Sigmoid colon (tissue), 7 donors: ENCODE measurements around the gene CERS6. TPM values are rescaled to one million over a fixed set of nuclear protein-coding genes. Genes with fewer than 3 reads are reported as not detected.

Experiments
- DNase-seq: peaks from one replicate; pipeline ENCODE4 v3.0.0-alpha.2; 2019
- H3K27ac ChIP-seq, 4 donors: fragments of 200-600 bp; sonication (generic); one replicate each; pipeline ENCODE4 v1.5.1; 2016 to 2019; ENCODE audit warnings: mild to moderate bottlenecking in 1 of 4
- H3K27me3 ChIP-seq, 3 donors: fragments of 200-600 bp; sonication (generic); one replicate each; pipeline ENCODE4 v1.5.1; 2019; ENCODE audit warnings: mild to moderate bottlenecking in 1 of 3
- H3K36me3 ChIP-seq, 4 donors: fragments of 200-600 bp; sonication (generic); one replicate each; pipeline ENCODE4 v1.5.1; 2016 to 2019
- H3K4me1 ChIP-seq, 4 donors: fragments of 200-600 bp; sonication (generic); one replicate each; pipeline ENCODE4 v1.5.1; 2017 to 2019
- H3K4me3 ChIP-seq, 4 donors: fragments of 200-600 bp; sonication (generic); one replicate each; pipeline ENCODE4 v1.5.1; 2017 to 2019; ENCODE audit warnings: mild to moderate bottlenecking in 2 of 4, moderate library complexity in 1 of 4
- H3K9me3 ChIP-seq, 4 donors: fragments of 200-600 bp in 3 of 4; sonication (generic) in 3 of 4; one replicate each; pipeline versions ENCODE4 v1.5.1 to v1.6.1; 2013 to 2019
- CTCF ChIP-seq, 4 experiments: fragments of 450-650 bp in 3 of 4; fragments of 200-600 bp in 1 of 4; IDR thresholded peaks; one replicate each; pipeline ENCODE4 v1.5.1; 2016 to 2019; ENCODE audit warnings: antibody characterized with exemption in 4 of 4, mild to moderate bottlenecking in 3 of 4, moderate library complexity in 2 of 4
- EP300 ChIP-seq, 4 donors: sonication (generic); formaldehyde crosslinking; IDR thresholded peaks; one replicate each; pipeline ENCODE4 v1.6.1; 2017; ENCODE audit warnings: antibody characterized with exemption in 4 of 4
- POLR2A ChIP-seq, 2 donors: fragments of 450-650 bp; IDR thresholded peaks; one replicate each; pipeline ENCODE4 v1.6.1; 2016; ENCODE audit warnings: antibody characterized with exemption in 2 of 2, mild to moderate bottlenecking in 2 of 2, moderate library complexity in 2 of 2
- POLR2AphosphoS5 ChIP-seq, 4 donors: sonication (generic); formaldehyde crosslinking; IDR thresholded peaks; one replicate each; pipeline ENCODE4 v1.6.1; 2017; ENCODE audit warnings: antibody characterized with exemption in 4 of 4
- WGBS, 2 donors: extraction: QIAGEN DNeasy Blood & Tissue Kit; methylation state at CpG; one replicate each; pipeline ENCODE4 v1.1.7; 2013; 5-methylcytosine and 5-hydroxymethylcytosine counted together
- intact Hi-C: fragments of 100-400 bp; cut with DNase I; formaldehyde crosslinking; loops from one replicate; pipeline ENCODE4 v1.15.1; 2023
- polyA plus RNA-seq, 3 donors: library from polyadenylated mRNA; stranded (reverse); fragments of 200-250 nt; gene quantifications; one replicate each; pipeline ENCODE4 v1.2.3, GENCODE V29; 2013
- total RNA-seq, 4 donors: library from RNA; depleted of rRNA; stranded (reverse); fragments of >200 nt; gene quantifications; one replicate each; pipeline ENCODE4 v1.1.0, GENCODE V29; 2016
- donor health status: healthy with polysubstance abuse.
- donor health status: Bipolar disorder and iron deficiency.
- donor health status: healthy.

The CERS6 gene
- total and polyA plus RNA-seq, 7 donors, result 4.4 to 21.0 (median 11.2) TPM

DNA sequence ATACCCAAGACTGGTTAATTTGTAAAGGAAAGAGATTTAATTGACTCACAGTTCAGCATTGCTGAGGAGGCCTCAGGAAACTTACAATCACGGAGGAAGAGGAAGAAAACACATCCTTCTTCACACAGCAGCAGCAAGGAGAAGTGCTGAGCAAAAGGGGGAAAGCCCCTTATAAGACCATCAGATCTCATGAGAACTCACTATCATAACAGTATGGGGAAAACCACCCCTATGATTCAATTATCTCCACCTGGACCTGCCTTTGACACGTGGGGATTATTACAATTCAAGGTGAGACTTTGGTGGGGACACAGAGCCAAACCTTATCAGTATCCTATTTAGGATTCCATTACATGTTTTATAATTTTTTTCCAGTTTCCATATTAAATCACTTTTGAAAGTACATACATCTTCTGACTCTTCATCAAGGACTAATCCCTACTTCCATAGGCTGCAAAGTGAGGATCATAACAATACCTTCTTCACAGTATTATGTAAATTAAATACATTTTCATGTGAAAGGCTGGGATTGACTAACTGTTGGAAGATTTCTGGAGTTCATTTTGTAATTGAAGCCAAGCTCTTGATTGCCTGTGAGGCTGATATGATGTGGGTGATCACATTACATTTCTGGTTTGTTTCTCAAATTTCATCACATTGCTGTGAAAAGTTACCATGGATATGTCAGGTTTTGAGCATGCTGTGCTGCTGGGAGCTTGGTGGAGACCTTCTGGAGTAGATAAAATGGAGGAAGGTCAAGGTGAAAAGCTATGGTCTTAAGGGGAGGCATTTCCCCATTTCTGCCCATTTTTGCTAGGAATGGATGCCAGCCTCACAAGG is 31.7 kb upstream of the CERS6 start:
- no peak for TF ChIP-seq EP300 (IDR thresholded peaks at IDR 0.05)
- TF ChIP-seq CTCF (IDR thresholded peaks at IDR 0.05), result no peak
- TF ChIP-seq POLR2A (IDR thresholded peaks at IDR 0.05), result no peak
- no peak for TF ChIP-seq POLR2AphosphoS5 (IDR thresholded peaks at IDR 0.05)
- Histone ChIP-seq H3K27ac (no peak overlapping the region), H3K27me3 (no peaks in the 10 kb centered on the region), H3K4me3 (no peak overlapping the region), H3K4me1 (no peaks in the 10 kb centered on the region), H3K36me3 (no peaks in the 10 kb centered on the region), H3K9me3 (no peaks in the 10 kb centered on the region)
- intact Hi-C loops, result no loop called here
- WGBS, 2 donors, result 39 to 42% methylated on average over 2 of the region's 2 CpGs
- DNase-seq, result no peak

DNA sequence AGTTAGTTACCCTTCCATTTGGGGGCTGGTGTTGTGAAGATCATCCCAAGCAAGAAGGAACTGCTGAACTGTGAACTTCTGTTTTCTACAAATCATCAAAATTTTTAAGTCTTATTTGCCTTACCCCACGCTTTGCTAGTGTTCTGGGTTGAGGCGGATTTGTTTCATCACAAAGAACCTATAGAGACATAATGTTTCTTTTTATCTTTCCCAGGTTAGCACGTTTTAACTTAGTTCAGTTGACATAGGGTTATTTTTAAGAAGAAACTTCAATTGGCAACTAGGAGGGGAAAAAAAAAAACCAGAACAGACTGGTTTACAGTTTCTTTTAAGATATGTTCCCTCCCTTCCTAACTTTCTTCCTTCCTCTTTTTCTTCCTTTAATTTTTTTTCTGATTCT is 31.1 kb upstream of the CERS6 start:
- WGBS, 2 donors, result 68 to 83% methylated on average over 3 of the region's 3 CpGs
- H3K4me1 ChIP-seq, result no peaks in the 10 kb centered on the region
- H3K36me3 ChIP-seq, result no peaks in the 10 kb centered on the region
- H3K9me3 ChIP-seq, result no peaks in the 10 kb centered on the region
- TF ChIP-seq CTCF (IDR thresholded peaks at IDR 0.05), result no peak
- TF ChIP-seq POLR2AphosphoS5 (IDR thresholded peaks at IDR 0.05), result no peak
- TF ChIP-seq EP300 (IDR thresholded peaks at IDR 0.05), result no peak
- no peak for TF ChIP-seq POLR2A (IDR thresholded peaks at IDR 0.05)
- H3K4me3 ChIP-seq, result no peak overlapping the region
- no peaks in the 10 kb centered on the region for H3K27me3 ChIP-seq
- no peak overlapping the region for H3K27ac ChIP-seq
- intact Hi-C loops, result no loop called here
- no peak for DNase-seq

DNA sequence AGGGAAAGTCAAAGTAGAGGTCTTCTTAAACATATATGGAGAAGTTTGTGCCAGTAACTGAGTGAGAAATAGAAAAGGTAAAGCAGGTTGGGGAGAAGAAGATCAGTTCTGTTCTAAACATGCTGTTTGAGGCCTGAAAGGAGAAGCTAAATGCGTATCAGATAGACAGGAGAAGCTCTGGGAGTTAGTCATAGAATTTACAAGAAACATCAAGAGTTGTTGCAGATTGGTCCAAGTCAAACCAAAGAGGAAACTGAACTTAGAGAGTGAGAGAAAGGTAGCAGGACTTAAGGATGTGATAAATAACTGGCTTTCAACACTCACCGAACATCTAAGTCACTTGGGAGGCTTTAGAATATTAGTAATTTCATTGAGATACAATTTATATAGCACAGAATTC is 29.2 kb upstream of the CERS6 start:
- H3K4me1 ChIP-seq, result no peaks in the 10 kb centered on the region
- no peak for TF ChIP-seq EP300 (IDR thresholded peaks at IDR 0.05)
- TF ChIP-seq CTCF (IDR thresholded peaks at IDR 0.05), result no peak
- no peak for TF ChIP-seq POLR2A (IDR thresholded peaks at IDR 0.05)
- no peak for TF ChIP-seq POLR2AphosphoS5 (IDR thresholded peaks at IDR 0.05)
- DNase-seq, result no peak
- no peaks in the 10 kb centered on the region for H3K9me3 ChIP-seq
- WGBS, 2 donors, result 90 to 95% methylated on average over 2 of the region's 2 CpGs
- no peak overlapping the region for H3K4me3 ChIP-seq
- no peaks in the 10 kb centered on the region for H3K36me3 ChIP-seq
- intact Hi-C loops, result no loop called here
- H3K27ac ChIP-seq, result no peak overlapping the region
- H3K27me3 ChIP-seq, result no peaks in the 10 kb centered on the region

- no peak for DNase-seq
- Histone ChIP-seq H3K27ac (no peak overlapping the region), H3K9me3 (no peaks in the 10 kb centered on the region), H3K27me3 (no peaks in the 10 kb centered on the region), H3K36me3 (no peaks in the 10 kb centered on the region), H3K4me3 (no peak overlapping the region), H3K4me1 (no peaks in the 10 kb centered on the region)
- no peak for TF ChIP-seq POLR2AphosphoS5 (IDR thresholded peaks at IDR 0.05)
- TF ChIP-seq POLR2A (IDR thresholded peaks at IDR 0.05), result no peak
- TF ChIP-seq CTCF (IDR thresholded peaks at IDR 0.05), result no peak
- no peak for TF ChIP-seq EP300 (IDR thresholded peaks at IDR 0.05)
- WGBS, 2 donors, result 38 to 45% methylated on average over 3 of the region's 3 CpGs
- intact Hi-C loops, result no loop called here
These were observed 28.6 kb upstream of the CERS6 start for GRCh38 chr2:168427451-168427850.

GRCh38 chr2:168428431-168428830 is 27.6 kb upstream of the CERS6 start:
- no peaks in the 10 kb centered on the region for H3K4me1 ChIP-seq
- intact Hi-C loops, result no loop called here
- no peaks in the 10 kb centered on the region for H3K9me3 ChIP-seq
- DNase-seq, result no peak
- H3K27ac ChIP-seq, result no peak overlapping the region
- no peaks in the 10 kb centered on the region for H3K36me3 ChIP-seq
- H3K4me3 ChIP-seq, result no peak overlapping the region
- 92 to 95% methylated on average over 3 of the region's 3 CpGs for WGBS, 2 donors
- no peaks in the 10 kb centered on the region for H3K27me3 ChIP-seq
- TF ChIP-seq POLR2A (IDR thresholded peaks at IDR 0.05) (no peak), POLR2AphosphoS5 (IDR thresholded peaks at IDR 0.05) (no peak), CTCF (IDR thresholded peaks at IDR 0.05) (no peak), EP300 (IDR thresholded peaks at IDR 0.05) (no peak)
